Sigmoid colon (tissue), 3 donors: Measurements from ENCODE around the gene P2RX5.
A peak's percentile ranks its signal among the peaks of the same experiment; 100 is the strongest.

ENCODE experiments used
- POLR2A ChIP-seq, 2 donors: fragments of 450-650 bp; IDR thresholded peaks; one replicate each; pipeline ENCODE4 v1.6.1; 2016; ENCODE audit warnings: antibody characterized with exemption in 2 of 2, mild to moderate bottlenecking in 2 of 2, moderate library complexity in 2 of 2
- TF ChIP-seq, protein P1 (sequence below), 4 experiments: fragments of 450-650 bp in 3 of 4; fragments of 200-600 bp in 1 of 4; IDR thresholded peaks; one replicate each; pipeline ENCODE4 v1.5.1; 2016 to 2019; ENCODE audit warnings: antibody characterized with exemption in 4 of 4, mild to moderate bottlenecking in 3 of 4, moderate library complexity in 2 of 4

DNA sequence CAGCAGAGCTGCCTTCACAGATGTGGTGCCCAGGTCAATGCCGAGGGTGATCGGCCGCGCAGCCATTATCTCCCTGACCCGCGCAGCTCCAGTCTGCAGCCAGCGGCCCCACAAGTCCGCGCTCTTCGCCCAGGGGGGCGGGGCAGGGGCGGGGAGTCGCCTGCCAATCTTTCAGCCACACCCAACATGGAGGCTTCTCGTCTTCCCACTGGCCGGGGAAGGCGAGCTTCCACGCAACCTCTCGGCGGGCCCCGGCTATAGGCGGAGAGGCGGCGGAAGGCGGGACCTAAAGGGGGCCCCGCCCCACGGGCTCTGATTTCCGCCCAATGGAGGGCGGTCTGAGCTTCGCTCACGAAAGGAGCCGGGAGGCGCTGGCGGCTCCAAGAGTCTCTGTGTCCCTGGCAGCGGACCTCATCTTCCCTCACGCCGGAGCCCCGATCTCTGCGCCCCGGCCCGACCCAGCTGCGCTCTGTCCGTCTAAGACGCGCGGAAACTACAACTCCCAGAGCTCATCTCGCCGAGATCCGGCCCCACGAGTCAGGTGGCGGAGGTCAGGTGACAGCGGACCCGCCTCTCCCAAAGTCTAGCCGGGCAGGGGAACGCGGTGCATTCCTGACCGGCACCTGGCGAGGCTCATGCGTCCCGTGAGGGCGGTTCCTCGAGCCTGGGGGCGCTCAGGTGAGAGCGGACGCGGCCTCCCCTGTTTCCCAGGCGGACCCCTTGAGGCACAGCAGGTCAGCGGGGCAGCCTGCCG, 59.6 kb downstream of the P2RX5 start, which contains the start of the genes CTNS and SHPK:
- TF ChIP-seq, protein P1, sequence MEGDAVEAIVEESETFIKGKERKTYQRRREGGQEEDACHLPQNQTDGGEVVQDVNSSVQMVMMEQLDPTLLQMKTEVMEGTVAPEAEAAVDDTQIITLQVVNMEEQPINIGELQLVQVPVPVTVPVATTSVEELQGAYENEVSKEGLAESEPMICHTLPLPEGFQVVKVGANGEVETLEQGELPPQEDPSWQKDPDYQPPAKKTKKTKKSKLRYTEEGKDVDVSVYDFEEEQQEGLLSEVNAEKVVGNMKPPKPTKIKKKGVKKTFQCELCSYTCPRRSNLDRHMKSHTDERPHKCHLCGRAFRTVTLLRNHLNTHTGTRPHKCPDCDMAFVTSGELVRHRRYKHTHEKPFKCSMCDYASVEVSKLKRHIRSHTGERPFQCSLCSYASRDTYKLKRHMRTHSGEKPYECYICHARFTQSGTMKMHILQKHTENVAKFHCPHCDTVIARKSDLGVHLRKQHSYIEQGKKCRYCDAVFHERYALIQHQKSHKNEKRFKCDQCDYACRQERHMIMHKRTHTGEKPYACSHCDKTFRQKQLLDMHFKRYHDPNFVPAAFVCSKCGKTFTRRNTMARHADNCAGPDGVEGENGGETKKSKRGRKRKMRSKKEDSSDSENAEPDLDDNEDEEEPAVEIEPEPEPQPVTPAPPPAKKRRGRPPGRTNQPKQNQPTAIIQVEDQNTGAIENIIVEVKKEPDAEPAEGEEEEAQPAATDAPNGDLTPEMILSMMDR (IDR thresholded peaks at IDR 0.05) = no peak
- TF ChIP-seq POLR2A (IDR thresholded peaks at IDR 0.05) = peak in 1 of 2 donors; percentile 68
